Kidney (tissue), 14 donors: ENCODE results near the gene CLDND1. TPM values are rescaled to one million over a fixed set of nuclear protein-coding genes. Genes with fewer than 3 reads are reported as not detected.

Experiments used
- DNase-seq, 5 donors: peaks; one replicate each; pipeline ENCODE4 v3.0.0-alpha.2; 2013 to 2020
- FAIRE-seq: peaks from 2 replicates; lab custom pipeline; 2012; peaks lifted over from hg19 to GRCh38; lab: Jason Lieb, UNC
- H3K27ac ChIP-seq, 2 donors: one replicate each; pipeline ENCODE4 v1.7.0; 2013; ENCODE audit warnings: low read depth in 2 of 2, low read length in 2 of 2, inconsistent platforms in 1 of 2
- H3K27me3 ChIP-seq: one replicate; pipeline ENCODE4 v1.7.1; 2013; ENCODE audit warnings: low read length, inconsistent platforms; ENCODE audit not compliant: control insufficient read depth, insufficient read depth
- H3K36me3 ChIP-seq, 3 donors: one replicate each; pipeline versions ENCODE4 v1.7.0 to v1.7.1; 2013; ENCODE audit warnings: low read length in 3 of 3, control low read depth in 1 of 3, inconsistent platforms in 1 of 3; ENCODE audit not compliant: insufficient read depth in 3 of 3, control insufficient read depth in 2 of 3
- H3K4me1 ChIP-seq, 3 donors: one replicate each; pipeline versions ENCODE4 v1.7.0 to v1.7.1; 2013; ENCODE audit warnings: low read length in 3 of 3, inconsistent platforms in 1 of 3, low read depth in 1 of 3; ENCODE audit not compliant: control insufficient read depth in 2 of 3, insufficient read depth in 2 of 3
- H3K4me3 ChIP-seq, 3 donors: one replicate each; pipeline versions ENCODE4 v1.7.0 to v1.8.1; 2013; ENCODE audit warnings: low read length in 3 of 3, control low read depth in 1 of 3, inconsistent platforms in 1 of 3
- H3K9ac ChIP-seq, 3 donors: one replicate each; pipeline versions ENCODE4 v1.7.0 to v1.7.1; 2013; ENCODE audit warnings: low read length in 3 of 3, control low read depth in 1 of 3, inconsistent platforms in 1 of 3
- H3K9me3 ChIP-seq, 3 donors: one replicate each; pipeline versions ENCODE4 v1.7.0 to v1.7.1; 2013; ENCODE audit warnings: low read length in 3 of 3, control low read depth in 1 of 3, inconsistent platforms in 1 of 3; ENCODE audit not compliant: control insufficient read depth in 2 of 3, insufficient read depth in 1 of 3
- intact Hi-C: fragments of 100-400 bp; cut with DNase I; formaldehyde crosslinking; loops from one replicate; pipeline ENCODE4 v1.11.1; 2022
- polyA plus RNA-seq: library from polyadenylated mRNA; stranded (reverse); fragments of 350-450 nt; fragmentation: Illumina TruSeq; extraction: RNeasy Lipid Tissue Mini Kit (QIAGEN cat#74804); gene quantifications from one replicate; pipeline ENCODE4 v1.2.3, GENCODE V29; 2014; ENCODE audit warnings: low read depth, low replicate concordance; ENCODE audit not compliant: insufficient read depth
- total RNA-seq: library from RNA; stranded (reverse); fragmentation: NEBNext Ultra II Directional; extraction: Animal tissue kit (Norgen Biotek cat#: 25700); gene quantifications from one replicate; pipeline ENCODE4 v1.2.1, GENCODE V29; 2021
- TF ChIP-seq, protein P1 (sequence below): IDR thresholded peaks from 3 replicates; pipeline ENCODE4 v1.5.1; 2012; ENCODE audit warnings: mild to moderate bottlenecking, moderate library complexity, borderline replicate concordance; ENCODE audit not compliant: insufficient read depth; ENCODE audit errors: extremely low read depth
- donor health status: control.
- donor health status: control.
- donor health status: control.
- donor health status: control.
- donor health status: control.
- donor health status: DM: yes; HTN: yes; CAD: no.
- donor health status: Normal renal cell carcinoma (clear cell type).

CLDND1 gene
- total and polyA plus RNA-seq, 2 donors from 2014 or later = 35.8 to 77.2 TPM

DNA sequence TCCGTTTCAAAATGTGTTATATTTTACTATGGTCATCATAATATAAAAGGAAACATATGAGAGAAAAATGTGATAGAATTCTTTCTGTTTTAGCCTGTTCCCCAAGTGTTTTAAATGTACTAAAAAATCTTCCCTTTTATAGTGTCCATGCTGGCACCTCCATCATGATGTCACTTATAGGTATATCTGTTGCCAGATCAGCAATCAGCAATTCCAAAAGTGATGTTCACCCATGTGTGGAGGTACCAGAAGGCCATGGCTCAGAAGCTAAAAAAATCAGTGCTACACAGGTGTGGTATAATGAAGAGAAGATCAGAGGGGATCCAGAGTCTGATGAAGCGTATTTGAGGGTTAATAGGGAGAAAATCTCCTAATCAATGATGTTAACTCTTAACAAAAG is 8.0 kb upstream of the CLDND1 start:
- Histone ChIP-seq H3K27ac (no peak overlapping the region), H3K9me3 (no peaks in the 10 kb centered on the region), H3K27me3 (no peaks in the 10 kb centered on the region), H3K4me1 (no peaks in the 10 kb centered on the region), H3K4me3 (no peak overlapping the region), H3K36me3 (no peaks in the 10 kb centered on the region), H3K9ac (no peak overlapping the region)
- TF ChIP-seq, protein P1, sequence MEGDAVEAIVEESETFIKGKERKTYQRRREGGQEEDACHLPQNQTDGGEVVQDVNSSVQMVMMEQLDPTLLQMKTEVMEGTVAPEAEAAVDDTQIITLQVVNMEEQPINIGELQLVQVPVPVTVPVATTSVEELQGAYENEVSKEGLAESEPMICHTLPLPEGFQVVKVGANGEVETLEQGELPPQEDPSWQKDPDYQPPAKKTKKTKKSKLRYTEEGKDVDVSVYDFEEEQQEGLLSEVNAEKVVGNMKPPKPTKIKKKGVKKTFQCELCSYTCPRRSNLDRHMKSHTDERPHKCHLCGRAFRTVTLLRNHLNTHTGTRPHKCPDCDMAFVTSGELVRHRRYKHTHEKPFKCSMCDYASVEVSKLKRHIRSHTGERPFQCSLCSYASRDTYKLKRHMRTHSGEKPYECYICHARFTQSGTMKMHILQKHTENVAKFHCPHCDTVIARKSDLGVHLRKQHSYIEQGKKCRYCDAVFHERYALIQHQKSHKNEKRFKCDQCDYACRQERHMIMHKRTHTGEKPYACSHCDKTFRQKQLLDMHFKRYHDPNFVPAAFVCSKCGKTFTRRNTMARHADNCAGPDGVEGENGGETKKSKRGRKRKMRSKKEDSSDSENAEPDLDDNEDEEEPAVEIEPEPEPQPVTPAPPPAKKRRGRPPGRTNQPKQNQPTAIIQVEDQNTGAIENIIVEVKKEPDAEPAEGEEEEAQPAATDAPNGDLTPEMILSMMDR = no peak
- DNase-seq (no peak), FAIRE-seq (no peak)
- intact Hi-C loops = no loop called here

DNA sequence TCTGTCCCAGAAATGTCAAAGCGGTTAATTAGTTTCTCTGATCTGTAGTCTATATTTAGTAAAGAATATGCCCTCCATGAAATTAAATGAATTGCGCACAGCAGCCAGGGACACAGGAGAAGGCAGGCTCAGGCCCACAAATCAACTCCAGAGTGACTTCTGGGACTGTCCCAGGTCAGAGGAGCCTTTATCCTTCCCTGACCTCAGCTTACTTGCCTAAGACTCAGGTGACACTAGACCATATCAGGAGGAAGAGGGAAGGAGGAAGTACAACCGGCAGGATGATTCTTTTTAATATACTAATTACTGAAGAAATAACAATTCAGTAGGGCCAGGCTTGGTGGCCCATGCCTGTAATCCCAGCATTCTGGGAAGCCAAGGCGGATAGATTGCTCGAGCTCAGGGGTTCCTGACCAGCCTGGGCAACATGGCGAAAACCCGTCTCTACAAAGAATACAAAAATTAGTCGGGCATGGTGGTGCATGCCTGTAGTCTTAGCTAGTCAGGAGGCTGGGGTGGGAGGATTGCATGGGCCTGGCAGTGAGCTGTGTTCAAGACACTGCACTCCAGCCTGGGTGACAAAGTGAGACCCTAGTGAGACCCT is 7.3 kb upstream of the CLDND1 start:
- H3K4me1 ChIP-seq = no peaks in the 10 kb centered on the region
- no peak for DNase-seq
- TF ChIP-seq, protein P1 = no peak
- H3K36me3 ChIP-seq = no peaks in the 10 kb centered on the region
- H3K9me3 ChIP-seq = no peaks in the 10 kb centered on the region
- H3K4me3 ChIP-seq = no peak overlapping the region
- H3K27ac ChIP-seq = no peak overlapping the region
- FAIRE-seq = no peak
- no peaks in the 10 kb centered on the region for H3K27me3 ChIP-seq
- H3K9ac ChIP-seq = no peak overlapping the region
- intact Hi-C loops = no loop called here

DNA sequence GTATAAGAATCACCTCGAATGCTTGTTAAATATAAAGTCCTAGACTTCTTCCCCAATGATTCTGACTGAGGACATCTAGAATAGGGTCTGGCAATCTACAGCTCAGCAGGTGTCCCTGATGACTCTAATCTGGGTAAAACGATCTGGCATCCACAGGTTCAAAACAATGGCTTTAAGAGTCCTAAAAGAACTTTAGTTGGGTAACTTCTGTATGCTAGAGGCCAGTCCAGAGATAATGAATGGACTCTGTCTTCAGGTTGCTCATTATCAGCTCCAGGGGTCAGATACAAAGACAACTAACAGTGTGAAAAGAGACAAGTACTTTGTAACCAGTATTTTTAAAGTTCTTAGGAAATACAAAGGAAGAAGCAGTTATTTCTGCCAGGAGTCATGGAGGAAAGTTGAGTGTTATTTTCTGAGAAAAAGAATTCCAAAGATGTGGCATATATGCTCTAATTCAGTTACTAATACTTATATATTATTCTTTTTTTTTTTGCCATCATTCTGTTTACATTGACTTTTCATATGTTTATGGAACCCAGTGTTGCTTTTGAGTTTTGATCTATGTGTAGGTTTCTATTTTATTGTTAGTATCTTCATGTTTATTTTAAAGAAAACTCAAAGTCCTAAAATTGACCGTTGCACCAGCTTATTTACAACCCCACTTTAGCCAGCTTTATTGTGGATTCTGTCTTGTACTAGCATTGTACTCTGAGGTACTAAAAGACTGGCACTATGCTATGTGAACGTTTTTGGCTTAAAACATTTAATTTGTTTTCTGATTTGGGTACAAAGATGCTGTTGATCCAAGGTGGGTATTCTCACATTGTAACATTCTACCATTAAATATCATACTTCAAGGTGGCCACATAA is 6.0 kb upstream of the CLDND1 start:
- H3K36me3 ChIP-seq = no peaks in the 10 kb centered on the region
- H3K4me3 ChIP-seq = no peak overlapping the region
- no peak for DNase-seq
- H3K9me3 ChIP-seq = no peaks in the 10 kb centered on the region
- no peak overlapping the region for H3K27ac ChIP-seq
- H3K4me1 ChIP-seq = no peaks in the 10 kb centered on the region
- FAIRE-seq = no peak
- intact Hi-C loops = no loop called here
- H3K27me3 ChIP-seq = no peaks in the 10 kb centered on the region
- no peak overlapping the region for H3K9ac ChIP-seq
- TF ChIP-seq, protein P1 = no peak
